A673 (cell line): ENCODE data around the gene THSD7B.

Experiments used
- EZH2 ChIP-seq: fragments of 200-600 bp; sonication (generic); IDR thresholded peaks from 2 replicates; pipeline ENCODE4 v1.6.1; 2017; ENCODE audit warnings: borderline replicate concordance, low read depth, mild to moderate bottlenecking, mixed read lengths, antibody characterized with exemption, low read length; ENCODE audit not compliant: poor library complexity, severe bottlenecking
- TF ChIP-seq, protein P1 (sequence below): fragments of 300-800, 200-600 bp; sonication (generic); conservative IDR thresholded peaks from 2 replicates; pipeline ENCODE4 v1.5.1; 2017; ENCODE audit warnings: low read depth, mild to moderate bottlenecking, antibody characterized with exemption, low read length, moderate library complexity, mixed read lengths

- TF ChIP-seq, protein P1, sequence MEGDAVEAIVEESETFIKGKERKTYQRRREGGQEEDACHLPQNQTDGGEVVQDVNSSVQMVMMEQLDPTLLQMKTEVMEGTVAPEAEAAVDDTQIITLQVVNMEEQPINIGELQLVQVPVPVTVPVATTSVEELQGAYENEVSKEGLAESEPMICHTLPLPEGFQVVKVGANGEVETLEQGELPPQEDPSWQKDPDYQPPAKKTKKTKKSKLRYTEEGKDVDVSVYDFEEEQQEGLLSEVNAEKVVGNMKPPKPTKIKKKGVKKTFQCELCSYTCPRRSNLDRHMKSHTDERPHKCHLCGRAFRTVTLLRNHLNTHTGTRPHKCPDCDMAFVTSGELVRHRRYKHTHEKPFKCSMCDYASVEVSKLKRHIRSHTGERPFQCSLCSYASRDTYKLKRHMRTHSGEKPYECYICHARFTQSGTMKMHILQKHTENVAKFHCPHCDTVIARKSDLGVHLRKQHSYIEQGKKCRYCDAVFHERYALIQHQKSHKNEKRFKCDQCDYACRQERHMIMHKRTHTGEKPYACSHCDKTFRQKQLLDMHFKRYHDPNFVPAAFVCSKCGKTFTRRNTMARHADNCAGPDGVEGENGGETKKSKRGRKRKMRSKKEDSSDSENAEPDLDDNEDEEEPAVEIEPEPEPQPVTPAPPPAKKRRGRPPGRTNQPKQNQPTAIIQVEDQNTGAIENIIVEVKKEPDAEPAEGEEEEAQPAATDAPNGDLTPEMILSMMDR: no peak
- no peak for TF ChIP-seq EZH2
Observed at GRCh38 chr2:137211761-137212160, 446.4 kb downstream of the THSD7B start.
